Fibroblast of villous mesenchyme (primary cell): ENCODE measurements around the gene TSPAN5. TPM values are rescaled to one million over a fixed set of nuclear protein-coding genes. Genes with fewer than 3 reads are reported as not detected.
A peak's percentile ranks its signal among the peaks of the same experiment; 100 is the strongest.

Source experiments
- DNase-seq: peaks from one replicate; pipeline ENCODE4 v3.0.0-alpha.2; 2010; ENCODE audit warnings: low read depth
- H3K4me3 ChIP-seq: 2 replicates; pipeline ENCODE4 v1.5.1; 2011; ENCODE audit warnings: low read depth, mild to moderate bottlenecking, low read length
- total RNA-seq: library from RNA; depleted of rRNA; stranded (reverse); fragments of >200 nt; gene quantifications from 2 replicates; pipeline ENCODE4 v1.2.3, GENCODE V29; 2012
- TF ChIP-seq, protein P1 (sequence below): IDR thresholded peaks from 2 replicates; pipeline ENCODE4 v1.5.1; 2012; ENCODE audit warnings: low read depth, mild to moderate bottlenecking, low read length; ENCODE audit not compliant: insufficient read depth

Gene TSPAN5
- total RNA-seq, 1 donor: 50.5 TPM

DNA sequence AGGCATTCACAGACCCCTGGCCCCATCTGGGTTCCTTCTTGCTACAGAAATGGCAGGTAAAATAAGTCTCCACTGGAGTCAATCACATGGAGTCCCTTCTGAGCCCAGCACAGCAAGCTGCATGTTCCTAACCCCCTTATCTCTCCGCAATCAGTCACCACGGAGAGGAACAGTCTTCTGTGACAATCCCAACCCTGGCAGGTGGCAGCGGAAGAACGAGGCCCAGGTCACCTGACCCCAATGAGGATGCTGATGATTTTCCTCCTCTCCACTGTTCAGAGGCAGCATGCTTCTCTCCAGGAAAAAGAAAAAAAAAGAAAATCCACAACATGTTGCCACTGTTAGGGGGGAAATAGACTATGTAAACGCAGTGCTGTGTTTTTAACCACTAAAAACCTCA is 50.1 kb downstream of the TSPAN5 start:
- no peak for DNase-seq
- no peak overlapping the region for H3K4me3 ChIP-seq
- TF ChIP-seq, protein P1, sequence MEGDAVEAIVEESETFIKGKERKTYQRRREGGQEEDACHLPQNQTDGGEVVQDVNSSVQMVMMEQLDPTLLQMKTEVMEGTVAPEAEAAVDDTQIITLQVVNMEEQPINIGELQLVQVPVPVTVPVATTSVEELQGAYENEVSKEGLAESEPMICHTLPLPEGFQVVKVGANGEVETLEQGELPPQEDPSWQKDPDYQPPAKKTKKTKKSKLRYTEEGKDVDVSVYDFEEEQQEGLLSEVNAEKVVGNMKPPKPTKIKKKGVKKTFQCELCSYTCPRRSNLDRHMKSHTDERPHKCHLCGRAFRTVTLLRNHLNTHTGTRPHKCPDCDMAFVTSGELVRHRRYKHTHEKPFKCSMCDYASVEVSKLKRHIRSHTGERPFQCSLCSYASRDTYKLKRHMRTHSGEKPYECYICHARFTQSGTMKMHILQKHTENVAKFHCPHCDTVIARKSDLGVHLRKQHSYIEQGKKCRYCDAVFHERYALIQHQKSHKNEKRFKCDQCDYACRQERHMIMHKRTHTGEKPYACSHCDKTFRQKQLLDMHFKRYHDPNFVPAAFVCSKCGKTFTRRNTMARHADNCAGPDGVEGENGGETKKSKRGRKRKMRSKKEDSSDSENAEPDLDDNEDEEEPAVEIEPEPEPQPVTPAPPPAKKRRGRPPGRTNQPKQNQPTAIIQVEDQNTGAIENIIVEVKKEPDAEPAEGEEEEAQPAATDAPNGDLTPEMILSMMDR: no peak

DNA sequence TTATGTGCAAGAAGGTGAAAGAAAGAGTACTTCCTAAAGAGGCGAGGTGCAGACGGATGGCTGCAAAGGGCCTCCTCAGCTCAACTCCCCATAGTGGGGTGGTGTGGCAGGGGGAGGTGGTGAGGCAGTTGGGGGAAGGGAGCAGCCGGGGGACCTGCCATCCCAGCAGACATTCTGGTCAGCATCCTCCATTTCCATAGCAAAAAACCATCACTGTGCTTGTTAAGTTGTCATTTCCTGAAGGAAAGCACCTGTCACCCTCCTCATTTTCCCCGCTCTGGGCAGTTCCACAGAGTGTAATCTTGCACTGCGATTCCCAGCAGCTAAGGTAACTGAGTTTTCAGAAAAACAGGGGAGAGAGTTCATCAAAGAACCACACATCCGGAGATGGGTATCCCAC is 51.5 kb downstream of the TSPAN5 start:
- no peak overlapping the region for H3K4me3 ChIP-seq
- TF ChIP-seq, protein P1: no peak
- no peak for DNase-seq

DNA sequence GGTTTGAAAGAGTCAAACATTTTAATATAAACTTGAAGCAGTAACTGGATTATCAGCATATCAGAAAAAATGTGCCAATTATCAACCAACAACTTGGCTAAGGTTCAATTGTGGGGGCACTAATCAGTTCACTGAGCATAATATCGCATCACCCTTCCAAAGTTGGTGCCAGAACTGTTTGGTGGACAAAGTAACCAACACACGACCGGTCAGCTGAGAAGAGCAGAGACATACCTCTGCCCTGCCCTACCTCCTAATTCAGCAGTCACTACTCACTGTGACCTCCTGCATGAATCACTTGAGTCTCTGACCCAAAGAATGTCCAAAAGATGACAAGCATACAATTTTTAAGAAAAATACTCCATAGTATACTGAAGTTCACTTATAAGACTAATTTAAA is 53.2 kb downstream of the TSPAN5 start:
- no peak overlapping the region for H3K4me3 ChIP-seq
- no peak for DNase-seq
- TF ChIP-seq, protein P1: no peak

DNA sequence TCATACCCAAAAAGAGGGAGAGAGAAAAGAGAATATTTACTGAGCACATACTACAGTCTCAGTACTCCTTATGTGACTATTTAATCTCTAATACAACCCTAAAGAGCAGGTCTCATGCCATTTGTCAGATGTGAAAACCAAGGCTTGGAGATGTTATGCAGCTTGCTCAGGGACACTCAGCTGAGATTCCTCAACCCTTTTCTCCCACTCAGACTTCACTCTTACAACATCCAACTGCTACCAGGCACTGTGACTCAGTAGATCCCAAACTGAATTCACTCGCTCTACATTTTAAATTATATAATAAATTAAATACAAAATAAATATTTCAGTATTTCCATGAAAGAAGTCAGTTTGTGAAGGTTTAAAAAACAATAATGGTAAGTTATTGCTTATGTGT is 53.7 kb downstream of the TSPAN5 start:
- no peak for DNase-seq
- TF ChIP-seq, protein P1: no peak

DNA sequence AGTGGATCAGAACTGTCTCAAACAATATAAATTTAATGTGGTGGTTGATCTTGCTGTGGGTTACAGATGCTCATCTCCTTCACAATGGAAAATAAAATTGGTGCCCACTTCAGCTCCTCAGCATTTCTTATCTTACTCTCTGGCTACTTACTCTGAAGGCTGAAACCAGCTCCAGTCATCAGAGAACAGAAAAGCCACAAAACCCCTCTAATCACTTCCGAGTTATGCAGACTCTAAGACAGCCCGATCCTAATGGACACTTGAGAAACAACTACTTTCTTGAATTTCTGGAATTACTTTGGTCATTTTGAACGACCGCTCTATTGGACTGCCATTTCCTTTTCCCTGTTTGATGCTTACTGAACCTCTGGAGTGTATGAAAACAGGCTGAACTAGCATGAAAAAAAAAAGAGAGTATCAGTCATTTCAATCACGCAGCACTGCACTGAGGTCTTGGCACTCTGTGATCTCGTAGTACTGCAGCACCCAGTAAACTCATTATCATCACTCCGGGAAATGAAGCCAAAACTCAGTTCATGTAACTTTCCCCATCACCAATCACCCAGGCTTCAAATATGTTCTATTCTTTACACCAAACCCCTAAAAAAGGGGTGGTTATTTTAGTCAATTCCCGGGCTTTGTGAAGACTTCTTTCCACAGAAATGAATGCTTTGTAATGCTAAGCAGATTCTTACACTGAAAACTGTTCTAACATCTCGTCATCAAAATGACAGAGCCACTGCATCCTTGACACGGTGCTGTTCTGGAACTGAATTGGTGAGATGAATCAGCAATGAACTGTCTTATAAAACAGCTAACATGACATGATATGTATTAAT is 54.5 kb downstream of the TSPAN5 start:
- TF ChIP-seq, protein P1: no peak
- peak; percentile 34 for DNase-seq
- no peak overlapping the region for H3K4me3 ChIP-seq

More for the DNA sequence above, 53.7 kb downstream of the TSPAN5 start:
- no peak overlapping the region for H3K4me3 ChIP-seq

DNA sequence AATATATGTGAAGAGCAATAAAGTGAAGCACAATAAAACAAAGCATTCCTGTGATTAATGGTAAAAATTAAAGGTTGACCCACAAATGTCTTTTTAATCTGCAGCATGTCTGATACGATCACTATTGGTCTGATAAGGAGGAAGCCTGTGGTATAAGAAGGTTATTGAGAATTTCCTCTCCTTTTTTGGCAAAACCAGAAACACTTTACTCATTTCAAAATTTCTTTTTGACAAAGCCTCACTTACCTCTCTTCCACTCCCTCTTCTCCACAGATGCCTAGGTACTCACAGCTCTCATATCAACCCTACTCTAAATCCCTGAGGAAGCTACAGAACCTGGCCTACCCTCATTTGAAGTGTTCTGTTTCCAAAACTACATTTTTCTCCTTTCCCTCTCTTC is 56.1 kb downstream of the TSPAN5 start:
- DNase-seq: no peak
- H3K4me3 ChIP-seq: no peak overlapping the region
- TF ChIP-seq, protein P1: no peak
